K562 (cell line): ENCODE data around the gene SPTAN1. TPM values are rescaled to one million over a fixed set of nuclear protein-coding genes. Genes with fewer than 3 reads are reported as not detected.

ENCODE experiments used
- ARID4B ChIP-seq: sonication (generic); formaldehyde crosslinking; IDR thresholded peaks from 2 replicates; pipeline ENCODE4 v1.8.0; 2022; ENCODE audit warnings: mild to moderate bottlenecking, missing genetic modification reagents
- ERF ChIP-seq: fragments of 450-650 bp; formaldehyde crosslinking; IDR thresholded peaks from 2 replicates; pipeline ENCODE4 v1.4.0; 2020; ENCODE audit warnings: mild to moderate bottlenecking, mixed read lengths
- MEF2D ChIP-seq: conservative IDR thresholded peaks from 2 replicates; pipeline ENCODE4 v1.6.1; 2016; ENCODE audit warnings: low read depth, missing genetic modification characterization, missing compliant biosample characterization
- NBN ChIP-seq: fragments of 450-650 bp; IDR thresholded peaks from 2 replicates; pipeline ENCODE4 v1.6.1; 2016; ENCODE audit warnings: low read depth, mild to moderate bottlenecking
- NFE2 ChIP-seq: IDR thresholded peaks from 2 replicates; pipeline ENCODE4 v1.6.1; 2014; ENCODE audit warnings: antibody characterized with exemption, low read depth
- NR2C2 ChIP-seq, 2 experiments: fragments of 200-800 bp in 1 of 2; sonication (Bioruptor generic) in 1 of 2; sonication (generic) in 1 of 2; formaldehyde crosslinking in 1 of 2; IDR thresholded peaks; 2 replicates each; pipeline versions ENCODE4 v1.6.1 to v1.8.0; 2016 to 2022; ENCODE audit warnings: mild to moderate bottlenecking in 1 of 2, missing compliant biosample characterization in 1 of 2, missing genetic modification characterization in 1 of 2, missing genetic modification reagents in 1 of 2
- PRPF4 ChIP-seq: fragments of 200-400 bp; formaldehyde crosslinking; IDR thresholded peaks from one replicate; pipeline ENCODE4 v1.6.1; 2017; ENCODE audit warnings: low read length, low read depth, mild to moderate bottlenecking; ENCODE audit not compliant: insufficient read depth, poor library complexity, severe bottlenecking
- SAFB2 ChIP-seq: fragments of 200-400 bp; formaldehyde crosslinking; IDR thresholded peaks from 2 replicates; pipeline ENCODE4 v1.6.1; 2018; ENCODE audit warnings: borderline replicate concordance, low read length, low read depth, moderate library complexity; ENCODE audit not compliant: severe bottlenecking
- TBL1XR1 ChIP-seq, 2 experiments: IDR thresholded peaks; 2 replicates each; pipeline ENCODE4 v1.6.1; 2012; ENCODE audit warnings: improper control_type of control experiment in 2 of 2, low read length in 2 of 2, mild to moderate bottlenecking in 1 of 2
- TCF7L2 ChIP-seq: fragments of 150-350 bp; IDR thresholded peaks from 2 replicates; pipeline ENCODE4 v1.6.1; 2016; ENCODE audit warnings: low read depth, mild to moderate bottlenecking, low read length, moderate library complexity
- TOE1 ChIP-seq, 2 experiments: fragments of 450-650 bp in 1 of 2; sonication (generic) in 1 of 2; formaldehyde crosslinking in 1 of 2; IDR thresholded peaks; 2 replicates each; pipeline versions ENCODE4 v1.7.1 to v1.8.0; 2016 to 2022; ENCODE audit warnings: borderline replicate concordance in 2 of 2, mild to moderate bottlenecking in 2 of 2, antibody characterized with exemption in 1 of 2, inconsistent platforms in 1 of 2, low read depth in 1 of 2, missing genetic modification reagents in 1 of 2, moderate library complexity in 1 of 2
- USF1 ChIP-seq: sonication (generic); formaldehyde crosslinking; IDR thresholded peaks from 2 replicates; pipeline ENCODE4 v1.9.0; 2022; ENCODE audit warnings: mild to moderate bottlenecking, missing genetic modification reagents
- ZBTB9 ChIP-seq: fragments of 450-650 bp; formaldehyde crosslinking; IDR thresholded peaks from 2 replicates; pipeline ENCODE4 v1.4.0; 2020; ENCODE audit warnings: mild to moderate bottlenecking, moderate library complexity
- ZHX1 ChIP-seq: fragments of 150-350 bp; conservative IDR thresholded peaks from 2 replicates; pipeline ENCODE4 v1.6.1; 2014; ENCODE audit warnings: low read length
- ZNF57 ChIP-seq: fragments of 450-650 bp; formaldehyde crosslinking; IDR thresholded peaks from 2 replicates; pipeline ENCODE4 v1.4.0; 2020; ENCODE audit warnings: mild to moderate bottlenecking, moderate library complexity
- polyA plus RNA-seq, 8 experiments: library from polyadenylated mRNA; depleted of rRNA in 4 of 8; stranded (reverse) in 5 of 8; unstranded in 3 of 8; fragments of >200 nt; fragmentation: Nextera tagmentation in 2 of 8; fragmentation: Illumina TruSeq in 1 of 8; extraction: Ambion mirVana in 2 of 8; extraction: Trizol in 1 of 8; gene quantifications; 2 replicates each; pipeline versions ENCODE4 v1.2.1 to v1.2.3, GENCODE V29; 2011 to 2014; ENCODE audit warnings: inconsistent platforms in 1 of 8, missing spikeins in 1 of 8
- total RNA-seq, 7 experiments: library from RNA; depleted of rRNA in 6 of 7; stranded (reverse); fragments of >200 nt in 6 of 7; fragmentation: Illumina TruSeq in 2 of 7; extraction: Trizol in 2 of 7; gene quantifications; 2 replicates each; pipeline versions ENCODE4 v1.2.1 to v1.2.3, GENCODE V29; 2011 to 2021; ENCODE audit warnings: low replicate concordance in 1 of 7

SPTAN1 gene
- total and polyA plus RNA-seq, 9 of the 15 experiments (the other 6 are each of a cell fraction or from before 2014, with no cell fraction given), result 1.5 to 13.5 (median 6.8) TPM

- no peak for TF ChIP-seq TBL1XR1 (IDR thresholded peaks at IDR 0.05; ENCODE audit: low read length in 2 of 2)
- no peak for TF ChIP-seq TCF7L2
- no peak for TF ChIP-seq PRPF4
- TF ChIP-seq USF1 (CRISPR knock-in tag), result peak; percentile 41; the same call in 1 of the 2 replicates
- TF ChIP-seq MEF2D (tag), result no peak
- TF ChIP-seq ERF (CRISPR knock-in tag), result no peak
- TF ChIP-seq TOE1 (IDR thresholded peaks at IDR 0.05; ENCODE audit: borderline replicate concordance), result no peak
- no peak for TF ChIP-seq TOE1 (CRISPR knock-in tag; IDR thresholded peaks at IDR 0.05; ENCODE audit: borderline replicate concordance, low read depth)
- no peak; the same call in 1 of the 2 replicates for TF ChIP-seq ZNF57 (CRISPR knock-in tag)
- TF ChIP-seq ARID4B (CRISPR knock-in tag), result peak; percentile 92
- peak; percentile 84; the same call in 1 of the 2 replicates for TF ChIP-seq ZBTB9 (CRISPR knock-in tag)
- no peak for TF ChIP-seq NFE2
- no peak for TF ChIP-seq SAFB2
- peak; percentile 67; the same call in 1 of the 2 replicates for TF ChIP-seq NR2C2 (CRISPR knock-in tag; IDR thresholded peaks at IDR 0.05)
- peak; percentile 92 for TF ChIP-seq NR2C2 (tag; IDR thresholded peaks at IDR 0.05)
- TF ChIP-seq NBN, result peak; percentile 65; the same call in 1 of the 2 replicates
- no peak for TF ChIP-seq ZHX1
Observed at GRCh38 chr9:128504485-128505413, 47.6 kb upstream of the SPTAN1 start, which contains the start of gene GLE1 (continued).
